Stimulated activated CD4-positive, alpha-beta T cell treated with anti-CD3 and anti-CD28 coated beads, Interleukin-2, amount 100 ng/mL, for 4 hours (primary cell): ENCODE data around the gene CENPB.

ENCODE experiments used
- DNase-seq: peaks from one replicate; pipeline ENCODE4 v3.0.0-alpha.2; 2020; ENCODE audit warnings: low read depth

CENPB gene

GRCh38 chr20:3766422-3767109 is 20.0 kb downstream of the CENPB start:
- no peak for DNase-seq

- no peak for DNase-seq
Observed at GRCh38 chr20:3765171-3765882, 21.2 kb downstream of the CENPB start.

- DNase-seq, result no peak
Observed at GRCh38 chr20:3764659-3765058, 21.9 kb downstream of the CENPB start.

GRCh38 chr20:3763671-3764601 is 22.6 kb downstream of the CENPB start:
- DNase-seq, result no peak

- no peak for DNase-seq
Observed at GRCh38 chr20:3760655-3761348, 25.7 kb downstream of the CENPB start.

GRCh38 chr20:3759884-3760283 is 26.7 kb downstream of the CENPB start:
- DNase-seq, result no peak

- no peak for DNase-seq
Observed at GRCh38 chr20:3759316-3759823, 27.2 kb downstream of the CENPB start.

- no peak for DNase-seq
Observed at GRCh38 chr20:3758566-3758965, 28.0 kb downstream of the CENPB start.

- no peak for DNase-seq
Observed at GRCh38 chr20:3757268-3757667, 29.3 kb downstream of the CENPB start.

- no peak for DNase-seq
Observed at GRCh38 chr20:3755814-3756480, 30.6 kb downstream of the CENPB start.

- no peak for DNase-seq
Observed at GRCh38 chr20:3755269-3755668, 31.3 kb downstream of the CENPB start.

GRCh38 chr20:3754276-3754630 is 32.3 kb downstream of the CENPB start:
- no peak for DNase-seq

GRCh38 chr20:3753501-3754275 is 32.9 kb downstream of the CENPB start:
- no peak for DNase-seq

- peak; percentile 34 for DNase-seq
Observed at GRCh38 chr20:3753098-3753497, 33.4 kb downstream of the CENPB start.

- DNase-seq, result no peak
Observed at GRCh38 chr20:3752386-3752759, 34.2 kb downstream of the CENPB start.

- peak; percentile 31 for DNase-seq
Observed at GRCh38 chr20:3751675-3752385, 34.7 kb downstream of the CENPB start.

GRCh38 chr20:3751305-3751674 is 35.2 kb downstream of the CENPB start:
- DNase-seq, result no peak

GRCh38 chr20:3749689-3750531 is 36.6 kb downstream of the CENPB start:
- no peak for DNase-seq

- DNase-seq, result no peak
Observed at GRCh38 chr20:3749087-3749688, 37.4 kb downstream of the CENPB start.
